K562 (cell line): ENCODE data around the gene CHTOP. TPM values are rescaled to one million over a fixed set of nuclear protein-coding genes. Genes with fewer than 3 reads are reported as not detected.
A peak's percentile ranks its signal among the peaks of the same experiment; 100 is the strongest.

Experiments used
- ASH1L ChIP-seq: fragments of 450-650 bp; IDR thresholded peaks from 2 replicates; pipeline ENCODE4 v1.6.1; 2018; ENCODE audit warnings: borderline replicate concordance, mild to moderate bottlenecking, low read depth; ENCODE audit not compliant: partially characterized antibody
- ATF3 ChIP-seq, 2 experiments: fragments of 450-650 bp in 1 of 2; sonication (generic) in 1 of 2; formaldehyde crosslinking in 1 of 2; IDR thresholded peaks in 1 of 2; conservative IDR thresholded peaks in 1 of 2; 2 replicates each; pipeline versions ENCODE4 v1.6.1 to v1.8.1; 2016 to 2023; ENCODE audit warnings: mild to moderate bottlenecking in 2 of 2, moderate library complexity in 2 of 2, inconsistent platforms in 1 of 2, missing genetic modification reagents in 1 of 2
- ETV1 ChIP-seq: fragments of 450-650 bp; conservative IDR thresholded peaks from 2 replicates; pipeline ENCODE4 v1.6.1; 2016; ENCODE audit warnings: missing genetic modification characterization, control low read depth, low read depth, missing compliant biosample characterization
- FOS ChIP-seq: IDR thresholded peaks from 3 replicates; pipeline ENCODE4 v1.6.1; 2011; ENCODE audit not compliant: insufficient read length; ENCODE audit errors: extremely low read depth
- GMEB1 ChIP-seq: fragments of 250-450 bp; sonication (Bioruptor Pico); IDR thresholded peaks from 2 replicates; pipeline ENCODE4 v1.4.0; 2020; ENCODE audit warnings: mild to moderate bottlenecking
- GTF2F1 ChIP-seq: IDR thresholded peaks from 2 replicates; pipeline ENCODE4 v1.6.1; 2011; ENCODE audit warnings: low read depth, low read length, improper control_type of control experiment
- HNRNPLL ChIP-seq: fragments of 200-400 bp; formaldehyde crosslinking; IDR thresholded peaks from 2 replicates; pipeline ENCODE4 v1.6.1; 2017; ENCODE audit warnings: low read length, low read depth, mild to moderate bottlenecking; ENCODE audit not compliant: poor library complexity, severe bottlenecking
- LCOR ChIP-seq: sonication (generic); formaldehyde crosslinking; IDR thresholded peaks from 2 replicates; pipeline ENCODE4 v1.8.0; 2022; ENCODE audit warnings: mild to moderate bottlenecking, missing genetic modification reagents
- RAD51 ChIP-seq: fragments of 450-650 bp; IDR thresholded peaks from 2 replicates; pipeline ENCODE4 v1.7.1; 2016; ENCODE audit warnings: low read depth, mild to moderate bottlenecking, borderline replicate concordance
- RBBP5 ChIP-seq: fragments of 200-600 bp; sonication (generic); IDR thresholded peaks from 2 replicates; pipeline ENCODE4 v1.6.1; 2012; ENCODE audit warnings: borderline replicate concordance, mild to moderate bottlenecking, low read length, control low read depth, inconsistent platforms; ENCODE audit not compliant: insufficient read depth, poor library complexity, severe bottlenecking
- RBFOX2 ChIP-seq: fragments of 200-400 bp; formaldehyde crosslinking; IDR thresholded peaks from 2 replicates; pipeline ENCODE4 v1.6.1; 2017; ENCODE audit warnings: low read depth, mild to moderate bottlenecking, low read length, moderate library complexity
- SPI1 ChIP-seq: IDR thresholded peaks from 2 replicates; pipeline ENCODE4 v1.6.1; 2011; ENCODE audit warnings: low read depth, low read length, control low read depth, borderline replicate concordance
- TAL1 ChIP-seq: fragments of 450-650 bp; IDR thresholded peaks from 2 replicates; pipeline ENCODE4 v1.6.1; 2016; ENCODE audit warnings: mild to moderate bottlenecking
- TCF7 ChIP-seq: sonication (generic); IDR thresholded peaks from 2 replicates; pipeline ENCODE4 v1.6.1; 2016; ENCODE audit warnings: antibody characterized with exemption, borderline replicate concordance
- TEAD1 ChIP-seq, 2 experiments: fragments of 450-650 bp in 1 of 2; sonication (generic) in 1 of 2; formaldehyde crosslinking; IDR thresholded peaks; 2 replicates each; pipeline versions ENCODE4 v1.4.0 to v1.8.0; 2020 to 2022; ENCODE audit warnings: mild to moderate bottlenecking in 2 of 2, missing genetic modification reagents in 1 of 2
- TSC22D4 ChIP-seq: fragments of 450-650 bp; IDR thresholded peaks from 2 replicates; pipeline ENCODE4 v1.6.1; 2016; ENCODE audit warnings: missing genetic modification characterization, missing biosample characterization, control low read depth
- ZBTB12 ChIP-seq: fragments of 250-450 bp; sonication (Bioruptor Pico); IDR thresholded peaks from 2 replicates; pipeline ENCODE4 v1.4.0; 2020
- ZBTB33 ChIP-seq: sonication (generic); formaldehyde crosslinking; IDR thresholded peaks from 2 replicates; pipeline ENCODE4 v1.8.1; 2023; ENCODE audit warnings: mild to moderate bottlenecking, missing genetic modification reagents
- ZNF830 ChIP-seq: fragments of 250-450 bp; sonication (Bioruptor Pico); IDR thresholded peaks from 2 replicates; pipeline ENCODE4 v1.5.0; 2021; ENCODE audit warnings: mild to moderate bottlenecking
- polyA plus RNA-seq, 8 experiments: library from polyadenylated mRNA; depleted of rRNA in 4 of 8; stranded (reverse) in 5 of 8; unstranded in 3 of 8; fragments of >200 nt; fragmentation: Nextera tagmentation in 2 of 8; fragmentation: Illumina TruSeq in 1 of 8; extraction: Ambion mirVana in 2 of 8; extraction: Trizol in 1 of 8; gene quantifications; 2 replicates each; pipeline versions ENCODE4 v1.2.1 to v1.2.3, GENCODE V29; 2011 to 2014; ENCODE audit warnings: inconsistent platforms in 1 of 8, missing spikeins in 1 of 8
- total RNA-seq, 7 experiments: library from RNA; depleted of rRNA in 6 of 7; stranded (reverse); fragments of >200 nt in 6 of 7; fragmentation: Illumina TruSeq in 2 of 7; extraction: Trizol in 2 of 7; gene quantifications; 2 replicates each; pipeline versions ENCODE4 v1.2.1 to v1.2.3, GENCODE V29; 2011 to 2021; ENCODE audit warnings: low replicate concordance in 1 of 7

CHTOP gene
- total and polyA plus RNA-seq, 9 of the 15 experiments (the other 6 are each of a cell fraction or from before 2014, with no cell fraction given): 10.2 to 91.8 (median 60.8) TPM

GRCh38 chr1:153670859-153671627 is 37.2 kb downstream of the CHTOP start, which contains the start of gene ILF2 (continued):
- TF ChIP-seq TAL1 (0 out of 2 replicates have a peak, but pooled peaks have one; percentile 2), ATF3 (IDR thresholded peaks at IDR 0.05) (0 out of 2 replicates have a peak, but pooled peaks have one; percentile 28), ATF3 (CRISPR knock-in tag; conservative IDR thresholded peaks at IDR 0.05) (peak; percentile 65), ASH1L (peak; percentile 97), RAD51 (0 out of 2 replicates have a peak, but pooled peaks have one; percentile 4), SPI1 (peak; percentile 15; the same call in 1 of the 2 replicates), GTF2F1 (peak; percentile 24; the same call in 1 of the 2 replicates), HNRNPLL (peak; percentile 96), TCF7 (no peak), GMEB1 (CRISPR knock-in tag) (peak; percentile 37; the same call in 1 of the 2 replicates), ETV1 (peak; percentile 86), ZBTB33 (peak; percentile 61; the same call in 1 of the 2 replicates), ZBTB12 (CRISPR knock-in tag) (peak; percentile 61), TSC22D4 (tag) (no peak), FOS (peak; percentile 97), RBFOX2 (peak; percentile 87), LCOR (peak; percentile 99), ZNF830 (CRISPR knock-in tag) (no peak), TEAD1 (CRISPR knock-in tag; IDR thresholded peaks at IDR 0.05) (peak; percentile 15 to 64; a peak in 1 of 4 replicates), RBBP5 (peak; percentile 71)
